Measurements from ENCODE around the gene SH3RF2.

The SH3RF2 gene

DNA sequence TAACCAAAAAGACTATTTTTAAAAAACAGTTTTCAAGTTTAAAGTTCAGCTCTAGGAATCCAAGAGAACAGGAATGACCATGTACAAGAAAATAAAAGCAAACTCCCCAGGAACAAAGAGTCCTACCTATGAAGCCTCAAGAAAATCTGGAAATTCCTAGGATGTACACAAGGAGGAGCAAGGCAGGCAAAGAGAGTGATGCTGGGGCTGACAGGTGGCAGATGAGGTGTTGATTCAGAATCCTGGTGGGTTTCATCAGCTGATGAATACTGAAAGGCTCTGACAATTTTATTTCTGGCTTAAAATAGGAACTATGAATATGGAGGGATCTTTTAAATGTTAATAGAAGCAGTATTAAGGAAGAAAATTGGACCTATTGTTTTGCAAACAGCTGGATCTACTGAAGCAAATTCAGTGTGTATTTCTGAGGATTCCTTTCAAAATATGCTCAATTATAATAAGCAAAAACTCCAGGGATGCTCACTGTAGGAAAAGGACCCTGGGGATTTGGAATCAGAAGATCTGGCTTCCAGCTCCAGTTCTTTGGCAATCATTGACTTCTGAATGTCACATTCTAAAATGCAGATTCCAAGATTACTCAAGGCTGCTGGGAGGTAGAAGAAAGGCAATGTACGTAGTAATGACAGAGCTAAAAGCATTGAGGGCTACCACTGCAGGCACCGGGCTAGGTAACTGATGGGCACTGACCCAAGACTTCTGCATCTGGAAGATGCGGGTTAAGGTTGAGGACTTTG is 28.0 kb upstream of the SH3RF2 start:
- Histone ChIP-seq H3K4me1 (ENCODE audit: control insufficient read depth, insufficient read depth, low read length) (peaks cover 6% of the 10 kb centered on the region), H3K36me3 (ENCODE audit: control insufficient read depth, insufficient read depth, low read length, severe bottlenecking) (no peaks in the 10 kb centered on the region), H3K4me3 (ENCODE audit: low read length) (no peak overlapping the region), H3K9ac (ENCODE audit: low read length) (no peak overlapping the region), H3K9me3 (ENCODE audit: control insufficient read depth, low read length) (no peaks in the 10 kb centered on the region), H3K27me3 (replicated peaks; ENCODE audit: control insufficient read depth, insufficient read depth, low read length) (peaks cover 10% of the 10 kb centered on the region)
- no peak for DNase-seq (ENCODE audit: low read depth)

DNA sequence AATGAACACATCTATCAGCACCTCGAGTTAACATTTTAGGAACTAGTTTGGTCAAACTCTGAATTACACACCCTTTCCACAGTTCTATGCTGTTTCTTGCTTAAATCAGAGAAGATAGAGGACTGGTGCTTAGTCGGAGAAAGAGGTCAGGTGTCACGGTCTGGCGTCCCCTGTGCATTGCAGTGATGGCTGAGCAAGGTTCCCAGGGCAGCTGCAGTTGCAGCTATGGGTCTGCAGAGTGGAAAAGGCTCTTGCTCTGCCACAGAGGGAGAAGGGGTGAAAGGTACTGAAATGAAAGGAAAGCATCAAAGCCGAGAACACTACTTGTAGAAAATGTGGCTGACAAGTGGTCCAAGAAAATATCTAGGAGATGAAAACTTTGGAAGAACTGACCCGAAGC is 25.2 kb upstream of the SH3RF2 start:
- H3K27me3 ChIP-seq (replicated peaks; ENCODE audit: control insufficient read depth, insufficient read depth, low read length): peaks cover 10% of the 10 kb centered on the region
- no peaks in the 10 kb centered on the region for H3K36me3 ChIP-seq (ENCODE audit: control insufficient read depth, insufficient read depth, low read length, severe bottlenecking)
- H3K4me3 ChIP-seq (ENCODE audit: low read length): no peak overlapping the region
- H3K9me3 ChIP-seq (ENCODE audit: control insufficient read depth, low read length): no peaks in the 10 kb centered on the region
- no peaks in the 10 kb centered on the region for H3K4me1 ChIP-seq (ENCODE audit: control insufficient read depth, insufficient read depth, low read length)
- no peak for DNase-seq (ENCODE audit: low read depth)
- H3K9ac ChIP-seq (ENCODE audit: low read length): no peak overlapping the region

DNA sequence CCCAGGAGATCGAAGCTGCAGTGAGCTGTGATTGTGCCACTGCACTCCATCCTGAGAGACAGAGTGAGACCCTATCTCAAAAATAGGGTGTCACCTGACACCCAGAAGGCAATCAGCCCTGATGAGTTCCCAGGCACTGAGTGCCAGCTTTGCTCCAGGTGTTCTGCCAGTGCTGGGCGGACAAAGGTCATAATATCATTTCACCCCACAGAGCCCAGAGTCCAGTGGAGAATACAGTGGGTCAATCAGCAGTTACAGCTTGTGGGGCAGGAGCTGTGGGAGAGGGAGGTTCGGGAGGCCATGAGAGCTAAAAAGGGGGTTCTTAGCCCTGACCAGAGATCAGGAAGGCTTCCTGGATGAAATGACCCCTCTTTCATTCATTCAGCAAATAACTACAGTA is 24.4 kb upstream of the SH3RF2 start:
- Histone ChIP-seq H3K9me3 (ENCODE audit: control insufficient read depth, low read length) (no peaks in the 10 kb centered on the region), H3K36me3 (ENCODE audit: control insufficient read depth, insufficient read depth, low read length, severe bottlenecking) (no peaks in the 10 kb centered on the region), H3K9ac (ENCODE audit: low read length) (no peak overlapping the region), H3K27me3 (replicated peaks; ENCODE audit: control insufficient read depth, insufficient read depth, low read length) (peaks cover 10% of the 10 kb centered on the region), H3K4me1 (ENCODE audit: control insufficient read depth, insufficient read depth, low read length) (peaks cover 1% of the 10 kb centered on the region), H3K4me3 (ENCODE audit: low read length) (no peak overlapping the region)
- no peak for DNase-seq (ENCODE audit: low read depth)

DNA sequence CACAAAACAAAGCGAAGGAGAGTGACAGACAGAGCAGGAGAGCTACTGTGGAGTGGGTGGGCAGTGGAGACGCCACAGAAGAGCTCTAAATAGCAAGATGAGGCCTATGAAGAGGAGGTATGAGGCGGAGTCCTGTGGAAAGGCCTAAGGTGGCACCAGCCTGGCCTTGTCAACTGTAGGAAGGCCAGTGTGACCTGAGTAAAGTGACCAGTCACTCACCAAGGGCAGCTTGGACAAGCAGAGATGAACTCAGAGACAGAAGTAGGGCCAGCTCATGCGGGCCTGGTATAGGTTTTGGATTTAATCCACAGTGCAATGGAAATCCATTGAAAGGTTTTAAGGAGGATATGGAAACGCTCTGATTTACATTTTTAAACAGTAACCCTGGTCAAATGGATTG is 23.8 kb upstream of the SH3RF2 start:
- H3K4me3 ChIP-seq (ENCODE audit: low read length): no peak overlapping the region
- peaks cover 10% of the 10 kb centered on the region for H3K27me3 ChIP-seq (replicated peaks; ENCODE audit: control insufficient read depth, insufficient read depth, low read length)
- H3K4me1 ChIP-seq (ENCODE audit: control insufficient read depth, insufficient read depth, low read length): peaks cover 7% of the 10 kb centered on the region
- H3K36me3 ChIP-seq (ENCODE audit: control insufficient read depth, insufficient read depth, low read length, severe bottlenecking): no peaks in the 10 kb centered on the region
- H3K9me3 ChIP-seq (ENCODE audit: control insufficient read depth, low read length): no peaks in the 10 kb centered on the region
- DNase-seq (ENCODE audit: low read depth): no peak
- H3K9ac ChIP-seq (ENCODE audit: low read length): no peak overlapping the region

DNA sequence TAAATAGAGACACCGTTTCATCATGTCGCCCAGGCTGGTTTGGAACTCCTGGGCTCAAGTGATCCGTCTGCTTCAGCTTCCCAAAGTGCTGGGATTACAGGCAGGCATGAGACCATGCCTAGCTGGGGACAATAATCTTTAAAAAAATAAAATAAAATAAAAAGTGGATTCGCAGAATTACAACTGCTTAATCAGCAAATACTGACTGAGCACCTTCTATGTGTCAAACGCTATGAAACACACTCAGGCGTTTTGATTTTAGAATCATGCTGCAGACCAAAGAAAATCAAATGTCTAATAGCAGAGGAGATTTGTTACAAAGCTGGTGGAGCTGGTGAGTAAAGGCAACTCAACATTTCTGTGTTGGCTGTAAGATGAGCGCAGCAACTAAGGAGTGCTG is 22.7 kb upstream of the SH3RF2 start:
- DNase-seq (ENCODE audit: low read depth): no peak
- Histone ChIP-seq H3K4me3 (ENCODE audit: low read length) (no peak overlapping the region), H3K27me3 (replicated peaks; ENCODE audit: control insufficient read depth, insufficient read depth, low read length) (peaks cover 11% of the 10 kb centered on the region), H3K36me3 (ENCODE audit: control insufficient read depth, insufficient read depth, low read length, severe bottlenecking) (no peaks in the 10 kb centered on the region), H3K9ac (ENCODE audit: low read length) (no peak overlapping the region), H3K9me3 (ENCODE audit: control insufficient read depth, low read length) (no peaks in the 10 kb centered on the region), H3K4me1 (ENCODE audit: control insufficient read depth, insufficient read depth, low read length) (peaks cover 7% of the 10 kb centered on the region)

DNA sequence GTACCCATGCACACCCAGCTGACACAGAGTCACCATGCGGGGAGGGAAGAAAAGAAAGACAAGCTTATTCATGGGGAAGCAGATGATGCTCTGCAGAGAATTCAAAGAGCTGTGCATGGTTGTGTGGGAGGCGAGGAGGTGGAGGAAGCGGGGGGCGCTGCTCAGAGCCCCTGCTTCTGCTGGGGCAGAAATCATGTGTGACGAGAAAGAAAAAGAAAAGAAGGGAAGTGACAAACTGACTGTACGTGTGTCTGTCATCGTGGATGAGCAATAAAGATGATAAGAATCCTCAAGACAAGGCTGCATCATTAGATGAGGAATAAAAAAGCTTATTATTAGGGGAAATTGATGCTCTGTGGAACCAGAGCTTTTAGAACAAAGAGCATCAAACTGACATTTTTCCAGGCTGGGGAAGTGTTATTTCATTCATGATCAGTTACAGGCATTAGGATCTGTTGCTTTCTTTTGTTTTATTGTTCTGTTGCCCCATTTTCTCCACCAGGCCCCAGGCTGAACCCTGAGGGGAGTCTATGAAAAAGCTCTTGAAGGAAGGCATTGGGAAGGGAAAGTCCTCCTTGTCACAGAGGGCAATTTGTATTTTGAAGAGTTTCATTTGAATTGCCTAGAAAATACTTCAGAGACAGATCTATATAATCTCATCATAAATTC is 20.3 kb upstream of the SH3RF2 start:
- Histone ChIP-seq H3K27me3 (replicated peaks; ENCODE audit: control insufficient read depth, insufficient read depth, low read length) (peaks cover 8% of the 10 kb centered on the region), H3K9me3 (ENCODE audit: control insufficient read depth, low read length) (no peaks in the 10 kb centered on the region), H3K4me3 (ENCODE audit: low read length) (no peak overlapping the region), H3K36me3 (ENCODE audit: control insufficient read depth, insufficient read depth, low read length, severe bottlenecking) (no peaks in the 10 kb centered on the region), H3K9ac (ENCODE audit: low read length) (no peak overlapping the region), H3K4me1 (ENCODE audit: control insufficient read depth, insufficient read depth, low read length) (peaks cover 7% of the 10 kb centered on the region)
- DNase-seq (ENCODE audit: low read depth): no peak

DNA sequence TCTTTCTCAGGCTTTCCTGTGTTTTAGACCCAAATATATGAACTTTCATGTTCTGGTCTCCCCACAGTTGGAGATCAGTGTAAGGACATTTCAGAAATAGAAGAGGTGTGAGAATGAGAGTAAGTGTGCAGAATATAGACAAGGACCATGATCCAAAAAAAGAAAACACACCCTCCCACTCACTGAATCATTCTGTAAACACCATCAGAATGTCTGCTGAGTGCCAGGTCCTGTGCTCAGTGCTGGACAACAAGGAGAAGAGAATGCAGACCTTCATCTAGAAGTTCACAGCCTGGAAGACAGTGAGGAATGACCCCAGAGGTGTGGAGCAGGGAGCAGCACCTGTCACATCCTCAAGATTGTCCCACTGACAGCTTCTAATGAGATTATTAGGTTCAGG is 19.1 kb upstream of the SH3RF2 start:
- Histone ChIP-seq H3K4me3 (ENCODE audit: low read length) (no peak overlapping the region), H3K9me3 (ENCODE audit: control insufficient read depth, low read length) (no peaks in the 10 kb centered on the region), H3K9ac (ENCODE audit: low read length) (no peak overlapping the region), H3K4me1 (ENCODE audit: control insufficient read depth, insufficient read depth, low read length) (peaks cover 7% of the 10 kb centered on the region), H3K27me3 (replicated peaks; ENCODE audit: control insufficient read depth, insufficient read depth, low read length) (peaks cover 8% of the 10 kb centered on the region), H3K36me3 (ENCODE audit: control insufficient read depth, insufficient read depth, low read length, severe bottlenecking) (no peaks in the 10 kb centered on the region)
- DNase-seq (ENCODE audit: low read depth): no peak

DNA sequence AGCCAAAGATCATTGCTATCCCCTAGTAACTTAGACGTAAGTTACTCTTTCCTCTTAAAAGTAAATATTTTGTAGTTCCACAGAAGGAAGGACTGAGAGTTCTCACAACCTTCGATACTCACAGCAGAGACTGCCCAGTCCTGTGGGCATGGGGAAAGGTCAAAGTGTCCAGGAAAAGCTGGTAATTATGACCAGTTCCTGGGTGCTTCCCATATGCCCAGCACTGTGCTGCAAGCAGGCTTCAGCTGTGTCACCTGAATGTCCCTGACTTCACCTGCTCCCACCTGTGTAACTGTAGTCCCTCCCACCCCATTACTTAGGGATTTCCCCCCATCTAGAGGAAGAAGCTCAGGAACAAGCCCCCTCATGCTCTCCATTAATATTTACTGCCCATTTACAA is 18.0 kb upstream of the SH3RF2 start:
- Histone ChIP-seq H3K9ac (ENCODE audit: low read length) (no peak overlapping the region), H3K9me3 (ENCODE audit: control insufficient read depth, low read length) (no peaks in the 10 kb centered on the region), H3K36me3 (ENCODE audit: control insufficient read depth, insufficient read depth, low read length, severe bottlenecking) (no peaks in the 10 kb centered on the region), H3K27me3 (replicated peaks; ENCODE audit: control insufficient read depth, insufficient read depth, low read length) (peaks cover 8% of the 10 kb centered on the region), H3K4me1 (ENCODE audit: control insufficient read depth, insufficient read depth, low read length) (peaks cover 7% of the 10 kb centered on the region), H3K4me3 (ENCODE audit: low read length) (no peak overlapping the region)
- no peak for DNase-seq (ENCODE audit: low read depth)

DNA sequence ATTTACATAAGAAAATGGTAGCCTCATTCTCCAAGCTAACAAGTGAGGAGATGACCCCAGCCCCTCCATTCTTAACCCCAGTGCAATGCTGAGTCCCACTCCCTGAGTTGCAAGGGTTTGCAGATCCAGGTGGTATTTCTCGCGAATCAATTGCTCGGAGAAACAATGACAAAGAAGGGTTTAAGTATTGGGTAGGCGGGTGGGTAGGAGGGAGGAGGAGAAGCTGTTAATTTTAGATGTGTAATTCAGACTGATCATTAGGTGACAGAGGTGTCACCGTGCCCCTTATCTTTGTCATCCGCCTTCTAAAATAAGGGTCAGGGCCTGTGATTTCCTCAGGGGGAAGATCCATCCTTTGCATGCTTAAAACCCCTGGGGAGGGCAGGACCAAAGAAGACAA is 17.0 kb upstream of the SH3RF2 start:
- no peak overlapping the region for H3K9ac ChIP-seq (ENCODE audit: low read length)
- H3K9me3 ChIP-seq (ENCODE audit: control insufficient read depth, low read length): no peaks in the 10 kb centered on the region
- peaks cover 8% of the 10 kb centered on the region for H3K27me3 ChIP-seq (replicated peaks; ENCODE audit: control insufficient read depth, insufficient read depth, low read length)
- H3K4me3 ChIP-seq (ENCODE audit: low read length): no peak overlapping the region
- H3K4me1 ChIP-seq (ENCODE audit: control insufficient read depth, insufficient read depth, low read length): peaks cover 9% of the 10 kb centered on the region
- no peaks in the 10 kb centered on the region for H3K36me3 ChIP-seq (ENCODE audit: control insufficient read depth, insufficient read depth, low read length, severe bottlenecking)
- no peak for DNase-seq (ENCODE audit: low read depth)

DNA sequence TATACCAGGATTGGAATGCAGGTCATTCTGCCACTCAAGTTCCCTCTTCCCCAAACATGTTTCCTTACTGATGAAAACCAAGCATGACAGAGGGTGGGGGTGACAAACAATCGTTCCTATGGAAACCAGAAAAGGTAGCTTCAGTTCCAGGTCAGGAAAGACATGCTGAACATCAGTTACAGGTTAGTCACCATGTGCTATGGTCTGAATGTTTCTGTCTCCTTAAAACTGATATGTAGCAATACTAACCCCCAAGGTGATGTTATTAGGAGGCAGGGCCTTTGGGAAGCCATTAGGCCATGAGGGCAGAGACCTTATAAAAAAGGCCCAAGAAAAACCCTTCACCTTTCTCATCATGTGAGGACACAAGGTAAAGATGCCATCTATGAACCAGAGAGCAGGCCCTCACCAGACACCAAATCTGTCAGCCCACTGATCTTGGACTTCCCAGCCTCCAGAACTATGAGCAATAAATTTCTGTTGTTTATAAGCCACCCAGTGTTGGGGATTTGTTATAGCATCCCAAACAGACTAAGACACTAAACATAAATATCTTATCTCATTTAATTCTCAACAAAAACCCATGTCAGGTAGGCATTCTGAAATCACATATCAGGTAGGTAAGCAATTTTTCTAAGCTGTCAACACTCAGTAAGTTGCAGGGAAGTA is 15.7 kb upstream of the SH3RF2 start:
- Histone ChIP-seq H3K4me3 (ENCODE audit: low read length) (no peak overlapping the region), H3K36me3 (ENCODE audit: control insufficient read depth, insufficient read depth, low read length, severe bottlenecking) (no peaks in the 10 kb centered on the region), H3K9ac (ENCODE audit: low read length) (no peak overlapping the region), H3K27me3 (replicated peaks; ENCODE audit: control insufficient read depth, insufficient read depth, low read length) (peaks cover 8% of the 10 kb centered on the region), H3K9me3 (ENCODE audit: control insufficient read depth, low read length) (no peaks in the 10 kb centered on the region), H3K4me1 (ENCODE audit: control insufficient read depth, insufficient read depth, low read length) (peaks cover 22% of the 10 kb centered on the region)
- no peak for DNase-seq (ENCODE audit: low read depth)

DNA sequence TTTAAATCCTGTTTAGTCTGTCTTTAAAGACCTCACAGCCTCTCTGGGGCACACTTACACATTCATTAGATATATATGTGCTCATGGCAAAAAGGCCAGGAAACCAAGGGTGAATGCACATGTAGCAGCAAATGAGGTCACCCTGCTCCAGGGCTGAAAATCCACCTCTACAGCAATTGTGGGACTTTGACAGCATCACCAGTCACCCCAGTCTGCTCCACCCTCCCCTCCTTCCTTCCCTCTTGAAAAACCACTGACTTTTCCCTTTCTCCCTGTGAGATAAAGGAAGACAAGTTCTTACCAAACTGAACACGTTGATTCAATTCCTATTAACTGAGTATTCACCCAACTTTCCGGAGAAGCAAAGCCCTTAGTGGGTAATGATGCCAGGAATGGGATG is 15.2 kb upstream of the SH3RF2 start:
- Histone ChIP-seq H3K4me1 (ENCODE audit: control insufficient read depth, insufficient read depth, low read length) (peaks cover 27% of the 10 kb centered on the region), H3K9me3 (ENCODE audit: control insufficient read depth, low read length) (no peaks in the 10 kb centered on the region), H3K36me3 (ENCODE audit: control insufficient read depth, insufficient read depth, low read length, severe bottlenecking) (no peaks in the 10 kb centered on the region), H3K9ac (ENCODE audit: low read length) (no peak overlapping the region), H3K27me3 (replicated peaks; ENCODE audit: control insufficient read depth, insufficient read depth, low read length) (peaks cover 8% of the 10 kb centered on the region), H3K4me3 (ENCODE audit: low read length) (no peak overlapping the region)
- DNase-seq (ENCODE audit: low read depth): no peak
